Activated naive CD4-positive, alpha-beta T cell treated with anti-CD3 and anti-CD28 coated beads, Interleukin-2, amount 10 ng/mL, durations not matched to agents 7 days and 5 days (primary cell): ENCODE results near the gene RABGGTA.
A peak's percentile ranks its signal among the peaks of the same experiment; 100 is the strongest.
"Not testable (repeated sequence)": the region's sequence is repeated elsewhere in the genome, so short reads cannot be mapped to it uniquely, and the experiment has no call there.

ENCODE experiments used
- CTCF ChIA-PET: fragments of 350-600 bp; sonication (Branson Sonifier 250); formaldehyde crosslinking; loops from one replicate; lab custom pipeline; 2021; ENCODE audit warnings: antibody characterized with exemption; lab: Charles Lee
- DNase-seq: peaks from one replicate; pipeline ENCODE4 v3.0.0-alpha.2; 2020
- H3K27ac Mint-ChIP-seq: one replicate; pipeline ENCODE4 v1.8.0; 2021; ENCODE audit warnings: mild to moderate bottlenecking, moderate library complexity, mixed read lengths
- H3K27me3 Mint-ChIP-seq: one replicate; pipeline ENCODE4 v1.8.0; 2021; ENCODE audit warnings: mild to moderate bottlenecking, mixed read lengths
- H3K36me3 Mint-ChIP-seq: one replicate; pipeline ENCODE4 v1.8.0; 2021; ENCODE audit warnings: mixed read lengths
- H3K4me1 Mint-ChIP-seq: one replicate; pipeline ENCODE4 v1.8.0; 2021; ENCODE audit warnings: mixed read lengths
- H3K4me3 Mint-ChIP-seq: one replicate; pipeline ENCODE4 v1.8.0; 2021; ENCODE audit warnings: mild to moderate bottlenecking, moderate library complexity, mixed read lengths
- H3K9me3 Mint-ChIP-seq: one replicate; pipeline ENCODE4 v1.8.0; 2021; ENCODE audit warnings: mixed read lengths

Gene RABGGTA

DNA sequence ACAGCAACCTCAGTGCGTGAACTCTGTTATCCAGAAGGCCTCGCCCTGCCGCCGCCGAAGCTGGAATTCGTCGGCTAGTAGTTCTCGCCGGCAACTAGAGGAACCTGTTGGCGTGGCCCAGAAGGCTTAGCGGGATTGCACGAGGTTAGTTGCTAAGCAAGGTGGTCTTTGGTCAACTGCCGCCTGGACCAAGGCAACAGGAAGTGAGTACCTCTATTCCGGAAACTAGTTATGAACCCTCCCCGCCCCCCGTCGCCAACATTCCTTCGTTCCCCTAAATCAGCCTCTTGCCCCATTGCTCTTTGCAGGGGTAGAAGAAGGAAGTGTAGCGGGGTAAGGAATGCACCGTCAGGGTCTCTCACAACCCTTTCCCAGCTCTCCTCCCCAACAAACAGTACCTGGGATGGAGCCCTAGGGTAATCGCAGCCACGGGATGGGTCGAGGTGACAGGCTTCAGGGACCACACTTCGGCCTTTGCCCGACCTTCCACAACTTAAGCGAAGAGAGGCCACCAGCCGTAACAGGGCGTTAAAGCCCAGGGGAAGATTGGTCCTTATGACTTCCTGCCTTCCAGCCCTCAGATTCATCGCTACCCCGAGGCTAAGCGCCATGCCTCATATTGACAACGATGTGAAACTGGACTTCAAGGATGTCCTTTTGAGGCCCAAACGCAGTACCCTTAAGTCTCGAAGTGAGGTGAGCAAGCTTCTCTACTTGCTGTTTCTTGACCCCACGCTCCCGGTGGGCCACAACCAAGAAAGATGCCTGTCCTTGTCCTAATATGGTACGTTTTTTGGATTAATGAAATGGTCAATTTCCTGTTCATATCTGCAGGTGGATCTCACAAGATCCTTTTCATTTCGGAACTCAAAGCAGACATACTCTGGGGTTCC is 38.5 kb downstream of the RABGGTA start, which contains the start of gene GMPR2:
Gene GMPR2, plus strand, starts transcription at position 285 of the 893 bp plus-strand sequence. Its CDS starts 325 bp downstream, at position 610.
- Mint-ChIP-seq H3K4me1 (peaks cover 60% of the 10 kb centered on the region), H3K9me3 (no peaks in the 10 kb centered on the region), H3K27me3 (no peaks in the 10 kb centered on the region), H3K4me3 (peak within 1 kb of the TSS; percentile 87), H3K27ac (peak within 1 kb of the TSS; percentile 91), H3K36me3 (peaks cover 51% of the 10 kb centered on the region)
- CTCF ChIA-PET, result interaction anchor here (1.5 to 3.2 kb wide), 3 partner anchors 10 to 77 kb away, joined by 3 to 16 read pairs (median 4); partner anchors contain the start of genes LTB4R2 and TINF2
- DNase-seq, result peak; percentile 46

DNA sequence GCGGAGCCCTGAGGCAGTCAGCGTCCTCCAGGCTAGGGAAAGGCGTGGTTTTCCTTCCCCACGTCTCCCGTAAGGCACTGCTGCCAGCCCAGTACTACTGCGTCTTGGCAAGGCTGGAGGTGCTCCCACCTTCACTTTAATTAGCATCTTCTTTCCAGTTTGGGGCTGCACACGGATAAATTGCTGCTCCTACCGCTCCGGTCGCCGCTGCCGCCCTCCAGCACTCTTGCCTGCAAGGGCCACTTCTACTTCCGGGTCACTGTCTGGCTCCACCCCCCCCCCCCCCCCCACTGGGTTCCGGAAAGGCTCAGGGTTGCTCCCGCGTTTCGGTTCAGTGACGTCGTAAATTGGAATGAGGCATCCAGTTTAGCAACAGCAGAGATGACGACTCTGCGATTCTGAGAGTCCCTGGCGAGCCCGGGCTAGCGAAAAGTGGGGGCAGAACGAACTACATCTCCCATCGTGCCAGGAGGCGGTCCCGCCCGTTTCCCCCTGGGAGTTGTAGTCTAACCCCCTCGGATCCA is 39.2 kb downstream of the RABGGTA start, which contains the start of gene NEDD8:
Gene NEDD8, minus strand, starts transcription at position 247 of the 524 bp plus-strand sequence. Its CDS starts 100 bp downstream, at position 147.
- CTCF ChIA-PET, result interaction anchor here (1.5 to 3.2 kb wide), 3 partner anchors 10 to 77 kb away, joined by 3 to 16 read pairs (median 4); partner anchors contain the start of genes LTB4R2 and TINF2
- Mint-ChIP-seq H3K27ac (peak within 1 kb of the TSS; percentile 91), H3K36me3 (peaks cover 48% of the 10 kb centered on the region), H3K4me1 (peaks cover 60% of the 10 kb centered on the region), H3K4me3 (peak within 1 kb of the TSS; percentile 87), H3K9me3 (no peaks in the 10 kb centered on the region), H3K27me3 (no peaks in the 10 kb centered on the region)
- DNase-seq, result peak; percentile 94

DNA sequence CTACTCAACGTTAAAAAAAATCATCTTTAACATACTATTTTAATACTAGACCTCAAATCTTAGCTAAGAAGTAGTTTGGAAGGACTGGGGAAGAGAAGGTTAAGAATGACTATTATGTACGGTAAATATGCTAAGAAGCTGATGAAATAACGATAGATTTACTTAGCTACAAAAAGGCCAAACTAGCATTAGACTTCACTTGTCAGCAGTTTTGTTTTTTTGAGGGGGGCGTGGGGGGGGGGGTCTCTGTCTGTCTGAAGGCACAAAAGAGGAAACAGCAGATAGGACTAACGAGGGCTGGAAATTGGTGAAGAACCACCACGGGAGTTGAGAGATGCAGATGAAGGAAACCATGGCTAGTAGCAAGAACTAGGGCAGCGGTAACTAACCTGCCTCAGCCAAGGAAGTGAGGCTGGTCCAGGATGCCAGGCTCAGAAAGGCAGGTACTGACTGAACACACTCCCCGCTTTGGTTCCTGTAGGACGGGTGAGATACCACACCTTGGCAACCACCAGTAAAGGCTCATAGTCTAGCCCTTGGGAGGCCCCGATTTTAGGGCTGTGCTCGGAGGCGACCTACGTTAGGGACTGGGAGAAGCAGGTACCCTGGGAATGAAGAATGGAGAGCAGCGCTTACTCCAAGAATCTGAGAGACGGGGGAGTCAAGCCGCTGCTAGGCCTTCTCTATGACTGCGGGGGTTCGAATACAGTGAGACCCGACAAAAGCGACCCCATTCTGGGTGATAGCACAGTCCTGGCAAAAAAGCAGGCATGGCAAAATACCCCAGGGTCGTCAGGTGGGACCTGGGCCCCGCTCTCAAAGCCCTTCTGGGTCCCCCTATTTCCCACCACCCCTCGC is 39.9 kb downstream of the RABGGTA start:
- Mint-ChIP-seq H3K4me1 (peaks cover 61% of the 10 kb centered on the region), H3K36me3 (peaks cover 46% of the 10 kb centered on the region), H3K9me3 (no peaks in the 10 kb centered on the region), H3K27me3 (no peaks in the 10 kb centered on the region), H3K27ac (peak overlapping the region; percentile 91), H3K4me3 (peak overlapping the region; percentile 87)
- CTCF ChIA-PET, result interaction anchor here (0.9 to 1.3 kb wide), 3 partner anchors 10 to 66 kb away, joined by 3 to 4 read pairs (median 4); partner anchors contain the start of genes MDP1 and TINF2
- peak; percentile 50 for DNase-seq

DNA sequence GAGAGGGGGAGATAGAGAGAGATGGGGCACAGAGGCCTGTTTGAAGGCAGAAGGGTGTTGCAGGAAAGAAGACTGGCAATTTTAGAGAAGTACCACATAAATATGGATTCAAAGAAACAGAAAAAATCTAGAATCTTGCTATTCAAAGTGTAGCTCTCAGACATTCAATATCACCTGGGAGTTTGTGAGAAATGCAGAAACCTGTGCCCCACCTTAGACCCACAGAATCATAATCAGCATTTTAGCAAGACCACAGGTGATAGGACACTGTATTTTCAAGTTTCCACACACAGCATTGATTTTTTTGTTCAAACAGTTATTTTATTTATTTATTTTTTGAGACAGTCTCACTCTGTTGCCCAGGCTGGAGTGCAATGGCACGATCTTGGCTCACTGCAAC is 42.5 kb downstream of the RABGGTA start:
- Mint-ChIP-seq H3K27me3 (no peaks in the 10 kb centered on the region), H3K4me1 (peaks cover 42% of the 10 kb centered on the region), H3K27ac (no peak overlapping the region), H3K36me3 (peaks cover 27% of the 10 kb centered on the region), H3K4me3 (no peak overlapping the region), H3K9me3 (no peaks in the 10 kb centered on the region)
- DNase-seq, result no peak
- CTCF ChIA-PET, result interaction anchor here (0.7 to 1.5 kb wide), 5 partner anchors 8 to 80 kb away, joined by 3 to 6 read pairs (median 3); partner anchors contain the start of gene CIDEB

DNA sequence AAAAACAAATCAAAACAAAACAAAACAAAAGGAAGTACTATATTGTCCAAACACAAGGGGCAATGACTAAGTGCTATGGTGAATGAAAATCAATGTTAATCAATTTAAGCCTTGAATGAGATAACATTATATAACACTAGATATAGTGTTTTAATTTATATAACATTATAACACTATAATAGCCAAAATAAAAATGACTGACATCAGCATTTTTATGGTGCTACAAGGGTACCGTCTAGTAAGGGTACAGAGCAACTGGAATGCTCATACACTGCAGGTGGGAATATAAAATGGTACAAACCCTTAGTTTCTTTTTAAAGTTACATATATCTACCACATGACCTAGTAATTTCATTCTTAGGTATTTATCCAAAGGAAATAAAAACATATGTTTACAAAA is 44.9 kb downstream of the RABGGTA start:
- CTCF ChIA-PET, result no interaction called here
- Mint-ChIP-seq H3K4me3 (no peak overlapping the region), H3K36me3 (peaks cover 23% of the 10 kb centered on the region), H3K27ac (no peak overlapping the region), H3K4me1 (peaks cover 31% of the 10 kb centered on the region), H3K27me3 (no peaks in the 10 kb centered on the region), H3K9me3 (no peaks in the 10 kb centered on the region)
- no peak for DNase-seq

DNA sequence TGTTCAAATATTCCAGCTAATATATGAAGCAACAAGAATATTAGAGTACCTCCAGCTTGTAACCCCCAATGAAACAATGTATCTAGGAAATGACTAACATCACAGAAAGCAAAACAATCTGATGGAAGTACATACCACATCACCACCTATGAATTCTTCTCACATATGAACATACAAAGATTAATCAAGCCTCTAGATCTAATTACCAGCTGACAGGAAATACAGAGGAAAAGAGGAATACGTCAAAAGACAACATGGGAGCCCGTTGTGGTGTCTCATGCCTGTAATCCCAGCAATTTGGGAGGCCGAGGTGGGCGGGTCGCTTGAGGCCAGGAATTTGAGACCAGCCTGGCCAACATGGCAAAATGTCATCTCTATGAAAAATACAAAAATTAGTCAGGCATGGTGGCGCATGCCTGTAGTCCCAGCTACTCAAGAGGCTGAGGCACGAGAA is 46.8 kb downstream of the RABGGTA start:
- H3K27me3 Mint-ChIP-seq, result no peaks in the 10 kb centered on the region
- DNase-seq, result no peak
- H3K27ac Mint-ChIP-seq, result no peak overlapping the region
- H3K4me3 Mint-ChIP-seq, result no peak overlapping the region
- peaks cover 22% of the 10 kb centered on the region for H3K36me3 Mint-ChIP-seq
- H3K4me1 Mint-ChIP-seq, result peaks cover 20% of the 10 kb centered on the region
- H3K9me3 Mint-ChIP-seq, result no peaks in the 10 kb centered on the region
- CTCF ChIA-PET, result interaction anchor here (1.2 kb wide), 1 partner anchor 72 kb away, joined by 5 read pairs; no protein-coding TSS in a partner anchor

DNA sequence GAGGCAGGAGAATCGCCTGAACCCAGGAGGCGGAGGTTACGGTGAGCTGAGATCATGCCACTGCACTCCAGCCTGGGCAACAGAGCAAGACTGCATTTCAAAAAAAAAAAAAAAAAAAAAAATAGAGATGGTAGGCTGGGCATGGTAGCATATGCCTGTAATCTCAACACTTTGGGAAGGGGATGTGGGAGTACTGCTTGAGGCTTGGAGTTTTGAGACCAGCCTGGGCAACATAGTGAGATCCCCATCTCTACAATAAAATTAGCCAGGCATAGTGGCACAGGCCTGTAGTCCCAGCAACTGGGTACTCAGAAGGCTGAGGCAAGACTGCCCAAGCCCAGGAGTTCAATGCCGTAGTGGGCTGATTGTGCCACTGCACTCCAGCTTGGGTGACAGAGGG is 48.4 kb downstream of the RABGGTA start:
- H3K27ac Mint-ChIP-seq, DNase-seq, H3K9me3 Mint-ChIP-seq, H3K4me3 Mint-ChIP-seq, H3K27me3 Mint-ChIP-seq, CTCF ChIA-PET: not testable (repeated sequence)
- Mint-ChIP-seq H3K4me1 (peaks cover 13% of the 10 kb centered on the region), H3K36me3 (peaks cover 22% of the 10 kb centered on the region)

DNA sequence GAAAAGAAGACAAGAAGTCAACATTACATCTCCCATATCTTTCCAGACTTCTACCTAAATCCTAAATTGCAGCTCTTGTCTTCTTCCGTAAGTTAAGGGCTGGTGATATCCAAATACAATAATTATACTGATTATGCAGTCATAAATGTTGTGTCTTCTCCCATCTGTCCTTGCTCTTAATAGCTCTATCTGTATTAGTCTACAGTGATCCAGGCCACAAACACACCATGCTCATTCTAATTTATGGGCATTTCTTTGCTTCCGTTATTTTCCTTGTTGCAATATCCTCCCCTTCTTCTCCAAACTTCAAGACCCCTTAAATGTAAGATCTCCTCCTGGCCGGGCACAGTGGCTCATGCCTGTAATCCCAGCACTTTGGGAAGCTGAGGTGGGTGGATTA is 51.9 kb downstream of the RABGGTA start:
- H3K36me3 Mint-ChIP-seq, result peaks cover 23% of the 10 kb centered on the region
- H3K27me3 Mint-ChIP-seq, result peaks cover 6% of the 10 kb centered on the region
- CTCF ChIA-PET, result interaction anchor here (0.7 to 1.1 kb wide), 3 partner anchors 12 to 78 kb away, joined by 3 to 9 read pairs (median 3); no protein-coding TSS in a partner anchor
- H3K9me3 Mint-ChIP-seq, result no peaks in the 10 kb centered on the region
- no peak overlapping the region for H3K4me3 Mint-ChIP-seq
- H3K4me1 Mint-ChIP-seq, result peaks cover 25% of the 10 kb centered on the region
- no peak for DNase-seq
- H3K27ac Mint-ChIP-seq, result no peak overlapping the region

DNA sequence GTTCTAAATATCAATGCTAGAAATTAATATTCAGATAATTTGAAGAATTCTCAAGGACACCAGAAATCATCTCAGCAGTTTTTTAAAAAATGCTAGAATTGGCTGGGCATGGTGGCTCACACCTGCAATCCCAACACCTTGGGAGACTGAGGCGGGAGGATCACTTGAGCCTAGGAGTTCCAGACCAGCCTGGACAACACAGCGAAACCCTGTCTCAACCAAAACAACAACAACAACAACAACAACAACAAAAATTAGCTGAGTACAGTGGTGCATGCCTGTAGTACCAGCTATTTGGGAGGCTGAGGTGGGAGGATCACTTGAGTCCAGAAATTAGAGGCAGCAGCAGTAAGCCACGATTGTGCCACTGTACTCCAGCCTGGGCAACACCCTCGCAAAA is 52.3 kb downstream of the RABGGTA start:
- H3K4me1 Mint-ChIP-seq, result peaks cover 28% of the 10 kb centered on the region
- no peak overlapping the region for H3K27ac Mint-ChIP-seq
- peaks cover 24% of the 10 kb centered on the region for H3K36me3 Mint-ChIP-seq
- peaks cover 6% of the 10 kb centered on the region for H3K27me3 Mint-ChIP-seq
- DNase-seq, result no peak
- no peak overlapping the region for H3K4me3 Mint-ChIP-seq
- CTCF ChIA-PET, result interaction anchor here (0.7 to 1.1 kb wide), 2 partner anchors 11 to 78 kb away, joined by 3 to 9 read pairs; no protein-coding TSS in a partner anchor
- no peaks in the 10 kb centered on the region for H3K9me3 Mint-ChIP-seq

DNA sequence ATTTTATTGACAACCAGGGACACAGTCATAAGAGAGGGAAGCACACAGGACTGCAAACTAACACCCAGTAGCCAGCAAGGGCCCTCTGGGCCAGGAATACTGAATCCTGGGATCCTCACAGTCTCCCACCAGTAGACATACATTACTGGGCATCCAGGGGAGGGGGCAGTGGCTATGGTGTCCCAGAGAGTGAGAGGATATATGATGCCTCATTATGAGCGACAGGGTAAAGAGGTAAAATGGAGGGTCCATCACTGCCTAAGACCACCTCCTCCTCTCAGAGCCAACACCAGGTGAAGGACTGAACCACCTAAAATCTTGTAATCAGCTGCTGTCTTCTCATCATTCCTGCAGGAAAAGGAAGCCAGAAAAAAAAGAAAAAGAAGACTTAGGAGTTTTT is 54.5 kb downstream of the RABGGTA start:
- H3K9me3 Mint-ChIP-seq, H3K27me3 Mint-ChIP-seq, H3K4me3 Mint-ChIP-seq, DNase-seq: not testable (repeated sequence)
- Mint-ChIP-seq H3K36me3 (peaks cover 31% of the 10 kb centered on the region), H3K4me1 (peaks cover 45% of the 10 kb centered on the region), H3K27ac (peak overlapping the region; percentile 95)
- CTCF ChIA-PET, result interaction anchor here (2.4 to 2.9 kb wide), 3 partner anchors 21 to 80 kb away, joined by 8 to 26 read pairs (median 10); partner anchors contain the start of genes TINF2 and TM9SF1

DNA sequence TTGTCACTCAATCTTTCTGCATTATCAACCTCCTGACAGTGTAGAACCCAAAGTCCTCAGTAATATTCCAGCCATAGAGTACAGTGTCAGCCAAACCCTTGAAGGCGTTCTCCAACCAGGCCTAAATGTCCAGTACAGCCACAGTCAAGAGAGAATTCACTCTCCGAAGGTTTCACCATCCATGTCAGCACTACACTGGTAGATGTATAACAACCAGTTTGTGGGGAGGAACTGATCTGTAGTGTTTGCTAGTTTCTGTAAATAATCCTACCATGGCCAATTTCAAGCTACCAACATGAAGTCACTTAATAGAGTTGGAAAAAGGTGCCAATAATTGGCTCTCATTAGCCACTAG is 55.1 kb downstream of the RABGGTA start:
- Mint-ChIP-seq H3K27me3 (peaks cover 6% of the 10 kb centered on the region), H3K36me3 (peaks cover 36% of the 10 kb centered on the region), H3K4me3 (peak overlapping the region; percentile 94), H3K4me1 (peaks cover 51% of the 10 kb centered on the region), H3K27ac (peak overlapping the region; percentile 95), H3K9me3 (no peaks in the 10 kb centered on the region)
- CTCF ChIA-PET, result interaction anchor here (0.9 to 2.9 kb wide), 12 partner anchors 15 to 221 kb away, joined by 3 to 26 read pairs (median 6); partner anchors contain the start of genes CIDEB, DHRS1, LTB4R2 and NOP9
- DNase-seq, result no peak
